H1 (cell line): ENCODE data around the gene SLC25A5. TPM values are rescaled to one million over a fixed set of nuclear protein-coding genes. Genes with fewer than 3 reads are reported as not detected.

ENCODE experiments used
- CHD7 ChIP-seq: fragments of 300-600 bp; sonication (generic); IDR thresholded peaks from 2 replicates; pipeline ENCODE4 v1.7.1; 2012; ENCODE audit warnings: low read length, moderate library complexity, mild to moderate bottlenecking, inconsistent platforms; ENCODE audit not compliant: insufficient replicate concordance
- EGR1 ChIP-seq: IDR thresholded peaks from 2 replicates; pipeline ENCODE4 v1.6.1; 2011; ENCODE audit warnings: low read depth, low read length, borderline replicate concordance
- polyA plus RNA-seq, 7 experiments: library from polyadenylated mRNA; depleted of rRNA in 3 of 7; stranded (reverse) in 5 of 7; unstranded in 2 of 7; fragments of >200 nt in 5 of 7; fragments of 200-250 nt in 2 of 7; gene quantifications; 1 replicate in 5 of 7; 2 replicates in 1 of 7; 4 replicates in 1 of 7; pipeline versions ENCODE4 v1.2.1 to v1.2.3, GENCODE V29; 2011 to 2013; ENCODE audit warnings: missing spikeins in 2 of 7, mixed read lengths in 2 of 7
- total RNA-seq: library from RNA; stranded (reverse); fragmentation: NEBNext Ultra II Directional; extraction: Animal tissue kit (Norgen Biotek cat#: 25700); gene quantifications from 2 replicates; pipeline ENCODE4 v1.2.1, GENCODE V29; 2021
- TF ChIP-seq, protein P1 (sequence below): IDR thresholded peaks from 2 replicates; pipeline ENCODE4 v1.6.1; 2012; ENCODE audit warnings: low read length, inconsistent platforms

SLC25A5 gene
- total and polyA plus RNA-seq, 2 of the 8 experiments (the other 6 are each of a cell fraction or from before 2014, with no cell fraction given): 512 to 727 TPM

DNA sequence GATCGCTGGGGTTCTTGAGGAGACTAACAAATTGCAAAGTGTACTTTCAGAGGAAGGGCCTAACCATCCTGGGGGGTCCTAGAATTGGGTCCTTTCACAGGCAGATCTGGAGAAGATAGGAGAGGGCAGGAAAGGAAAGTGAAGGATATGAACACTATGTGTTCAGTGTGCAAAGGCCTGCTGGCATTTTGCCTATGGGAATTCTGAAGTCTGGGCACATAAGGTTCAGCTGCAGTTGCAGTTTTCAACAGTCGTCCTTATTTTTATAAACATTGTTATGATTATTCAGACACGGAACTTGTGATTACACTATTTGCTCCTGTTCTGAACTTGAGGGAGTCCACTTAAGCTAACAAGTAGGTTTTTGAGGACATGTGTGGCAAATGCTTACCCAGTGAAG lies 1.3 kb upstream of the SLC25A5 start (continued):
- no peak for TF ChIP-seq CHD7
- TF ChIP-seq EGR1: no peak
- TF ChIP-seq, protein P1, sequence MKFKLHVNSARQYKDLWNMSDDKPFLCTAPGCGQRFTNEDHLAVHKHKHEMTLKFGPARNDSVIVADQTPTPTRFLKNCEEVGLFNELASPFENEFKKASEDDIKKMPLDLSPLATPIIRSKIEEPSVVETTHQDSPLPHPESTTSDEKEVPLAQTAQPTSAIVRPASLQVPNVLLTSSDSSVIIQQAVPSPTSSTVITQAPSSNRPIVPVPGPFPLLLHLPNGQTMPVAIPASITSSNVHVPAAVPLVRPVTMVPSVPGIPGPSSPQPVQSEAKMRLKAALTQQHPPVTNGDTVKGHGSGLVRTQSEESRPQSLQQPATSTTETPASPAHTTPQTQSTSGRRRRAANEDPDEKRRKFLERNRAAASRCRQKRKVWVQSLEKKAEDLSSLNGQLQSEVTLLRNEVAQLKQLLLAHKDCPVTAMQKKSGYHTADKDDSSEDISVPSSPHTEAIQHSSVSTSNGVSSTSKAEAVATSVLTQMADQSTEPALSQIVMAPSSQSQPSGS: no peak
- TF ChIP-seq, all 59 proteins: peak for 0
